SKM-1 (cell line): ENCODE results near the gene FBLN2.
"Not testable (repeated sequence)": the region's sequence is repeated elsewhere in the genome, so short reads cannot be mapped to it uniquely, and the experiment has no call there.

Experiments
- DNase-seq: peaks from one replicate; lab custom pipeline; 2025; ENCODE audit not compliant: unreplicated experiment; lab: John Stamatoyannopoulos, UW

The FBLN2 gene

GRCh38 chr3:13548696-13549622, at the start of gene FBLN2:
Gene FBLN2, plus strand, starts transcription at chr3:13549125. Its CDS starts 21,231 bp downstream, at chr3:13570356.
- no peak for DNase-seq

GRCh38 chr3:13499246-13499645, 49.7 kb upstream of the FBLN2 start:
- DNase-seq, result not testable (repeated sequence)

- no peak for DNase-seq
These were observed 48.6 kb upstream of the FBLN2 start for GRCh38 chr3:13500133-13500885.

GRCh38 chr3:13501056-13501455, 47.9 kb upstream of the FBLN2 start:
- no peak for DNase-seq

GRCh38 chr3:13501521-13501920, 47.4 kb upstream of the FBLN2 start:
- no peak for DNase-seq

- no peak for DNase-seq
These were observed 46.8 kb upstream of the FBLN2 start for GRCh38 chr3:13501958-13502790.

- no peak for DNase-seq
These were observed 46.2 kb upstream of the FBLN2 start for GRCh38 chr3:13502791-13503060.

- DNase-seq, result no peak
These were observed 44.6 kb upstream of the FBLN2 start for GRCh38 chr3:13504161-13504831.

GRCh38 chr3:13505147-13506130, 43.5 kb upstream of the FBLN2 start:
- no peak for DNase-seq

GRCh38 chr3:13506239-13506638, 42.7 kb upstream of the FBLN2 start:
- DNase-seq, result no peak

GRCh38 chr3:13506680-13507079, 42.2 kb upstream of the FBLN2 start:
- no peak for DNase-seq

GRCh38 chr3:13507247-13507569, 41.7 kb upstream of the FBLN2 start:
- no peak for DNase-seq

- no peak for DNase-seq
These were observed 41.2 kb upstream of the FBLN2 start for GRCh38 chr3:13507570-13508339.

GRCh38 chr3:13508496-13508895, 40.4 kb upstream of the FBLN2 start:
- no peak for DNase-seq

GRCh38 chr3:13509059-13509815, 39.7 kb upstream of the FBLN2 start:
- DNase-seq, result no peak

GRCh38 chr3:13509816-13510192, 39.1 kb upstream of the FBLN2 start:
- DNase-seq, result no peak

- DNase-seq, result no peak
These were observed 36.5 kb upstream of the FBLN2 start for GRCh38 chr3:13512451-13512850.
